Ovary (tissue), 3 donors: ENCODE measurements around the gene ACE2.

ENCODE experiments used
- CTCF ChIP-seq, 3 donors: fragments of 450-650 bp in 2 of 3; fragments of 200-600 bp in 1 of 3; IDR thresholded peaks; one replicate each; pipeline versions ENCODE4 v1.5.1 to v1.8.0; 2016 to 2022; ENCODE audit warnings: antibody characterized with exemption in 3 of 3, mild to moderate bottlenecking in 1 of 3
- EP300 ChIP-seq: sonication (generic); formaldehyde crosslinking; IDR thresholded peaks from one replicate; pipeline ENCODE4 v1.6.1; 2017; ENCODE audit warnings: antibody characterized with exemption
- POLR2A ChIP-seq: fragments of 450-650 bp; IDR thresholded peaks from one replicate; pipeline ENCODE4 v1.6.1; 2017; ENCODE audit warnings: antibody characterized with exemption, mild to moderate bottlenecking, moderate library complexity
- donor health status: DM: no; HTN: no; CAD: no.

GRCh38 chrX:15600745-15601144, at the start of gene ACE2:
- TF ChIP-seq CTCF (IDR thresholded peaks at IDR 0.05) (no peak), EP300 (no peak), POLR2A (no peak)
